HEK293 (cell line): ENCODE data around the gene C21orf91.

Source experiments
- KLF1 ChIP-seq: fragments of 450-650 bp; formaldehyde crosslinking; IDR thresholded peaks from 2 replicates; pipeline ENCODE4 v1.5.1; 2016; ENCODE audit warnings: missing biosample characterization, missing genetic modification characterization
- KLF10 ChIP-seq: fragments of 450-650 bp; IDR thresholded peaks from 2 replicates; pipeline ENCODE4 v1.5.1; 2018; ENCODE audit warnings: missing biosample characterization, mild to moderate bottlenecking, missing genetic modification characterization
- KLF9 ChIP-seq: fragments of 450-650 bp; formaldehyde crosslinking; IDR thresholded peaks from 2 replicates; pipeline ENCODE4 v1.5.1; 2016; ENCODE audit warnings: missing biosample characterization, missing genetic modification characterization, low read depth
- YY1 ChIP-seq: fragments of 450-650 bp; formaldehyde crosslinking; IDR thresholded peaks from 2 replicates; pipeline ENCODE4 v1.5.1; 2018; ENCODE audit warnings: missing biosample characterization, missing genetic modification characterization
- ZBTB10 ChIP-seq: fragments of 450-650 bp; formaldehyde crosslinking; IDR thresholded peaks from 2 replicates; pipeline ENCODE4 v1.5.1; 2016; ENCODE audit warnings: missing biosample characterization, missing genetic modification characterization
- ZNF114 ChIP-seq: fragments of 450-650 bp; formaldehyde crosslinking; IDR thresholded peaks from 2 replicates; pipeline ENCODE4 v1.5.0; 2017; ENCODE audit warnings: missing biosample characterization, missing genetic modification characterization
- ZNF175 ChIP-seq: fragments of 450-650 bp; formaldehyde crosslinking; IDR thresholded peaks from 2 replicates; pipeline ENCODE4 v1.5.1; 2016; ENCODE audit warnings: missing biosample characterization, missing genetic modification characterization
- ZNF37A ChIP-seq: fragments of 450-650 bp; IDR thresholded peaks from 2 replicates; pipeline ENCODE4 v1.5.1; 2018; ENCODE audit warnings: missing biosample characterization, missing genetic modification characterization
- ZNF558 ChIP-seq: fragments of 450-650 bp; formaldehyde crosslinking; IDR thresholded peaks from 2 replicates; pipeline ENCODE4 v1.5.1; 2016; ENCODE audit warnings: missing biosample characterization, missing genetic modification characterization
- ZNF747 ChIP-seq: fragments of 450-650 bp; formaldehyde crosslinking; IDR thresholded peaks from 2 replicates; pipeline ENCODE4 v1.5.1; 2016; ENCODE audit warnings: missing biosample characterization, missing genetic modification characterization
- ZNF837 ChIP-seq: fragments of 450-650 bp; formaldehyde crosslinking; IDR thresholded peaks from 2 replicates; pipeline ENCODE4 v1.5.1; 2016; ENCODE audit warnings: missing biosample characterization, missing genetic modification characterization
- TF ChIP-seq, protein P1 (sequence below): fragments of 450-650 bp; formaldehyde crosslinking; IDR thresholded peaks from 2 replicates; pipeline ENCODE4 v1.5.1; 2016; ENCODE audit warnings: missing biosample characterization, missing genetic modification characterization

DNA sequence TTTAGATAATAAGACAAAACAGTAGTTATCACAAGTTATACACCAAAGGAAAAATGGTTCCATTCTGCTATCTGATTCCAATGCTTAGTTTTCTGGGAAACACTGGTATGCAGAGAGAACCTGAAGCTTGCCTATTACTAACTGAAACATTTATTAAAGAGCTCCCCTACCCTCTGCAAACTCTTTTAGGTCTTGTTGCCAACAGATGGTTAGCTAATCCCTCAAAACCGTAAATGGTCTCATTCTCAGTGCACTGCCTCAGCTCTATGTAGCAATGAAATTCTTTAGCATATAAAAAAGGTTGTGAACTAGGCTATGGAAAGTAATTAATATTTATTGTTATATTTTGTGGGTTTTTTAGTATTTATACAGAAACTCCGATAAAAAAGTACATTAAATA lies 20.4 kb downstream of the C21orf91 start:
- TF ChIP-seq ZNF747 (tag by site-specific recombination) (no peak), ZNF558 (tag by site-specific recombination) (no peak), KLF9 (tag by site-specific recombination) (no peak), ZNF37A (tag by site-specific recombination) (no peak), ZNF175 (tag by site-specific recombination) (no peak), ZBTB10 (tag by site-specific recombination) (no peak), KLF10 (tag by site-specific recombination) (no peak), ZNF114 (no peak), KLF1 (tag by site-specific recombination) (no peak), YY1 (tag by site-specific recombination) (no peak), ZNF837 (tag by site-specific recombination) (no peak)
- TF ChIP-seq, protein P1, sequence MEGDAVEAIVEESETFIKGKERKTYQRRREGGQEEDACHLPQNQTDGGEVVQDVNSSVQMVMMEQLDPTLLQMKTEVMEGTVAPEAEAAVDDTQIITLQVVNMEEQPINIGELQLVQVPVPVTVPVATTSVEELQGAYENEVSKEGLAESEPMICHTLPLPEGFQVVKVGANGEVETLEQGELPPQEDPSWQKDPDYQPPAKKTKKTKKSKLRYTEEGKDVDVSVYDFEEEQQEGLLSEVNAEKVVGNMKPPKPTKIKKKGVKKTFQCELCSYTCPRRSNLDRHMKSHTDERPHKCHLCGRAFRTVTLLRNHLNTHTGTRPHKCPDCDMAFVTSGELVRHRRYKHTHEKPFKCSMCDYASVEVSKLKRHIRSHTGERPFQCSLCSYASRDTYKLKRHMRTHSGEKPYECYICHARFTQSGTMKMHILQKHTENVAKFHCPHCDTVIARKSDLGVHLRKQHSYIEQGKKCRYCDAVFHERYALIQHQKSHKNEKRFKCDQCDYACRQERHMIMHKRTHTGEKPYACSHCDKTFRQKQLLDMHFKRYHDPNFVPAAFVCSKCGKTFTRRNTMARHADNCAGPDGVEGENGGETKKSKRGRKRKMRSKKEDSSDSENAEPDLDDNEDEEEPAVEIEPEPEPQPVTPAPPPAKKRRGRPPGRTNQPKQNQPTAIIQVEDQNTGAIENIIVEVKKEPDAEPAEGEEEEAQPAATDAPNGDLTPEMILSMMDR (tag by site-specific recombination), result no peak
